GM19025 (cell line): ENCODE data around the gene GSTM2.
A peak's percentile ranks its signal among the peaks of the same experiment; 100 is the strongest.
"Not testable (repeated sequence)": the region's sequence is repeated elsewhere in the genome, so short reads cannot be mapped to it uniquely, and the experiment has no call there.

ENCODE experiments used
- ATAC-seq: cut with Tn5 transposase; IDR thresholded peaks from one replicate; pipeline ENCODE4 v1.9.1; 2021; ENCODE audit warnings: mild to moderate bottlenecking, low read depth, moderate library complexity; ENCODE audit not compliant: unreplicated experiment

GSTM2 gene

GRCh38 chr1:109643385-109644230, 24.2 kb upstream of the GSTM2 start:
- peak; percentile 87 for ATAC-seq

- no peak for ATAC-seq
These were observed 23.2 kb upstream of the GSTM2 start for GRCh38 chr1:109644670-109645069.

- ATAC-seq: no peak
These were observed 18.4 kb upstream of the GSTM2 start for GRCh38 chr1:109649491-109649914.

GRCh38 chr1:109650609-109651008, 17.2 kb upstream of the GSTM2 start:
- no peak for ATAC-seq

- no peak for ATAC-seq
These were observed 15.5 kb upstream of the GSTM2 start for GRCh38 chr1:109652402-109652801.

- ATAC-seq: no peak
These were observed 14.6 kb upstream of the GSTM2 start for GRCh38 chr1:109653306-109653705.

- ATAC-seq: no peak
These were observed 13.3 kb upstream of the GSTM2 start for GRCh38 chr1:109654519-109654918.

GRCh38 chr1:109655615-109656519, 12.0 kb upstream of the GSTM2 start, which contains the start of gene GSTM4:
Gene GSTM4 (plus strand): TSS chr1:109656099. CDS start chr1:109656390, 291 bp downstream.
- peak; percentile 92 for ATAC-seq

GRCh38 chr1:109657395-109657794, 10.5 kb upstream of the GSTM2 start:
- ATAC-seq: no peak

- ATAC-seq: no peak
These were observed 9.9 kb upstream of the GSTM2 start for GRCh38 chr1:109657970-109658369.

- no peak for ATAC-seq
These were observed 9.3 kb upstream of the GSTM2 start for GRCh38 chr1:109658533-109659042.

GRCh38 chr1:109659145-109659544, 8.7 kb upstream of the GSTM2 start:
- ATAC-seq: no peak

- no peak for ATAC-seq
These were observed 7.7 kb upstream of the GSTM2 start for GRCh38 chr1:109659997-109660690.

- not testable (repeated sequence) for ATAC-seq
These were observed 7.2 kb upstream of the GSTM2 start for GRCh38 chr1:109660691-109661026.

GRCh38 chr1:109661391-109661790, 6.5 kb upstream of the GSTM2 start:
- ATAC-seq: no peak

GRCh38 chr1:109664671-109665070, 3.2 kb upstream of the GSTM2 start:
- no peak for ATAC-seq

GRCh38 chr1:109668123-109668775, 392 bp downstream of the GSTM2 start:
- ATAC-seq: no peak

- ATAC-seq: no peak
These were observed 1.5 kb downstream of the GSTM2 start for GRCh38 chr1:109669246-109669948.

GRCh38 chr1:109669949-109670302, 2.1 kb downstream of the GSTM2 start:
- not testable (repeated sequence) for ATAC-seq

GRCh38 chr1:109671067-109671466, 3.2 kb downstream of the GSTM2 start:
- ATAC-seq: no peak
